Measurements from ENCODE around the gene PDYN. TPM values are rescaled to one million over a fixed set of nuclear protein-coding genes. Genes with fewer than 3 reads are reported as not detected.

PDYN gene
- total and polyA plus RNA-seq, 2 donors (not counting 1 experiment from before 2014, with no cell fraction given) = not detected

GRCh38 chr20:1937316-1937976 lies 56.4 kb downstream of the PDYN start:
- WGBS (ENCODE audit: insufficient coverage) = 97% methylated on average over 20 of the region's 25 CpGs
- intact Hi-C loops (cut with micrococcal nuclease) = no loop called here
- no peak for ATAC-seq (ENCODE audit: low read depth)

More at GRCh38 chr20:1937316-1937976, 56.4 kb downstream of the PDYN start:
- TF ChIP-seq EZH2 (IDR thresholded peaks at IDR 0.05; ENCODE audit: borderline replicate concordance, insufficient read depth, low read depth, low read length, poor library complexity, severe bottlenecking) (no peak), CTCF (IDR thresholded peaks at IDR 0.05) (no peak)
- Histone ChIP-seq H3K27ac (ENCODE audit: low read length in 2 of 2) (no peak overlapping the region), H3K4me2 (replicated peaks; ENCODE audit: low read depth, low read length, poor library complexity, severe bottlenecking) (no peak overlapping the region), H3K9me3 (ENCODE audit: control extremely low read depth in 1 of 3, control insufficient read depth in 2 of 3, insufficient read depth in 1 of 3, low read length in 2 of 3) (no peaks in the 10 kb centered on the region), H2AFZ (ENCODE audit: insufficient read depth, low read depth, low read length, poor library complexity, severe bottlenecking) (no peak overlapping the region), H3K9ac (ENCODE audit: low read length) (no peak overlapping the region), H3K4me3 (ENCODE audit: control extremely low read depth in 1 of 5, extremely low read depth in 1 of 5, insufficient read depth in 1 of 5, low read depth in 2 of 5, low read length in 4 of 5) (no peak overlapping the region), H3K4me1 (ENCODE audit: control insufficient read depth in 2 of 2, insufficient read depth in 2 of 2, low read length in 2 of 2) (no peaks in the 10 kb centered on the region), H3K36me3 (replicated peaks in 1 of 2; ENCODE audit: control extremely low read depth in 1 of 2, control insufficient read depth in 1 of 2, extremely low read depth in 1 of 2, insufficient read depth in 2 of 2, low read length in 1 of 2) (no peaks in the 10 kb centered on the region), H3K79me2 (ENCODE audit: control insufficient read depth, insufficient read depth, low read length) (no peaks in the 10 kb centered on the region), H3K27me3 (replicated peaks in 1 of 4; ENCODE audit: control extremely low read depth in 1 of 4, control insufficient read depth in 3 of 4, insufficient read depth in 4 of 4, low read length in 3 of 4) (no peaks in the 10 kb centered on the region), H4K20me1 (ENCODE audit: control insufficient read depth, insufficient read depth, low read length, poor library complexity, severe bottlenecking) (no peaks in the 10 kb centered on the region)
- DNase-seq = no peak
- Mint-ChIP-seq H3K4me1 (no peaks in the 10 kb centered on the region), H3K9me3 (ENCODE audit: insufficient read depth) (no peaks in the 10 kb centered on the region), H3K4me3 (no peak overlapping the region), H3K27ac (no peak overlapping the region), H3K27me3 (no peaks in the 10 kb centered on the region)
- ChIA-PET CTCF (no interaction called here), POLR2A (no interaction called here)

All from B cell (primary cell).